HL-60 (cell line): ENCODE results near the gene RHOT2.

Experiments
- CTCF ChIP-seq: IDR thresholded peaks from one replicate; pipeline ENCODE4 v1.5.1; 2011; ENCODE audit warnings: low read length, control low read depth, inconsistent platforms; ENCODE audit not compliant: insufficient read depth
- POLR2AphosphoS5 ChIP-seq: IDR thresholded peaks from 2 replicates; pipeline ENCODE4 v1.6.1; 2012; ENCODE audit warnings: low read depth
- REST ChIP-seq: IDR thresholded peaks from 2 replicates; pipeline ENCODE4 v1.6.1; 2012; ENCODE audit warnings: low read depth; ENCODE audit not compliant: insufficient replicate concordance
- SPI1 ChIP-seq: IDR thresholded peaks from 2 replicates; pipeline ENCODE4 v1.6.1; 2012; ENCODE audit warnings: low read depth, mild to moderate bottlenecking, borderline replicate concordance

GRCh38 chr16:637081-638018 lies 30.6 kb upstream of the RHOT2 start:
- TF ChIP-seq POLR2AphosphoS5 (no peak), CTCF (no peak), SPI1 (no peak), REST (no peak)
